Measurements from ENCODE around the gene SMC6.

Gene SMC6

GRCh38 chr2:17637131-17637906, 116.3 kb downstream of the SMC6 start:
- no peak for DNase-seq (ENCODE audit: extremely low read depth, low read depth)
- no peak overlapping the region for H3K4me3 ChIP-seq (replicated peaks; ENCODE audit: low read depth, low read length)
- no peak for TF ChIP-seq CTCF (IDR thresholded peaks at IDR 0.05; ENCODE audit: low read depth, low read length, missing control alignments)

GRCh38 chr2:17636257-17636656, 117.4 kb downstream of the SMC6 start:
- DNase-seq (ENCODE audit: extremely low read depth, low read depth), result no peak
- TF ChIP-seq CTCF (IDR thresholded peaks at IDR 0.05; ENCODE audit: low read depth, low read length, missing control alignments), result no peak
- H3K4me3 ChIP-seq (replicated peaks; ENCODE audit: low read depth, low read length), result no peak overlapping the region

GRCh38 chr2:17634997-17635396, 118.6 kb downstream of the SMC6 start:
- no peak for DNase-seq (ENCODE audit: extremely low read depth, low read depth)
- no peak overlapping the region for H3K4me3 ChIP-seq (replicated peaks; ENCODE audit: low read depth, low read length)
- no peak for TF ChIP-seq CTCF (IDR thresholded peaks at IDR 0.05; ENCODE audit: low read depth, low read length, missing control alignments)

- no peak for DNase-seq (ENCODE audit: extremely low read depth, low read depth)
- TF ChIP-seq CTCF (IDR thresholded peaks at IDR 0.05; ENCODE audit: low read depth, low read length, missing control alignments), result no peak
- no peak overlapping the region for H3K4me3 ChIP-seq (replicated peaks; ENCODE audit: low read depth, low read length)
Measured at GRCh38 chr2:17630089-17630488, 123.5 kb downstream of the SMC6 start.

GRCh38 chr2:17628349-17629261, 125.0 kb downstream of the SMC6 start:
- TF ChIP-seq CTCF (IDR thresholded peaks at IDR 0.05; ENCODE audit: low read depth, low read length, missing control alignments), result no peak
- DNase-seq (ENCODE audit: extremely low read depth, low read depth), result no peak
- H3K4me3 ChIP-seq (replicated peaks; ENCODE audit: low read depth, low read length), result no peak overlapping the region

GRCh38 chr2:17627434-17627833, 126.2 kb downstream of the SMC6 start:
- DNase-seq (ENCODE audit: extremely low read depth, low read depth), result no peak
- no peak overlapping the region for H3K4me3 ChIP-seq (replicated peaks; ENCODE audit: low read depth, low read length)
- TF ChIP-seq CTCF (IDR thresholded peaks at IDR 0.05; ENCODE audit: low read depth, low read length, missing control alignments), result no peak

All from HFF-Myc (cell line).